A673 (cell line): ENCODE measurements around the gene SSC5D. TPM values are rescaled to one million over a fixed set of nuclear protein-coding genes. Genes with fewer than 3 reads are reported as not detected.

ENCODE experiments used
- BruUV-seq: library from RNA; stranded (reverse); fragments of 400-500 nt; replicated peaks from 2 replicates; lab custom pipeline; 2021; lab: Mats Ljungman, UMichigan
- CTCF ChIA-PET: fragments of 300-600 bp; sonication (Branson Sonifier 250); formaldehyde crosslinking; loops from one replicate; lab custom pipeline; 2022; ENCODE audit warnings: antibody characterized with exemption; lab: Charles Lee
- POLR2A ChIA-PET: fragments of 300-600 bp; sonication (Branson Sonifier 250); formaldehyde crosslinking; loops from one replicate; lab custom pipeline; 2022; ENCODE audit warnings: antibody characterized with exemption; ENCODE audit not compliant: low non-redundant PET; lab: Charles Lee
- DNase-seq: peaks from one replicate; pipeline ENCODE4 v3.0.0-alpha.2; 2015; ENCODE audit warnings: low spot score
- H3K27ac ChIP-seq: fragments of 200-600 bp; sonication (generic); 2 replicates; pipeline ENCODE4 v1.5.1; 2016; ENCODE audit warnings: mixed run types, low read depth, mild to moderate bottlenecking, mixed read lengths, antibody characterized with exemption, low read length; ENCODE audit not compliant: poor library complexity, severe bottlenecking
- H3K27me3 ChIP-seq: fragments of 200-600 bp; sonication (generic); replicated peaks from 2 replicates; pipeline ENCODE4 v1.6.1; 2017; ENCODE audit warnings: mixed run types, low read depth, mild to moderate bottlenecking, mixed read lengths, antibody characterized with exemption, low read length; ENCODE audit not compliant: insufficient read depth, poor library complexity
- H3K36me3 ChIP-seq: fragments of 200-600 bp; sonication (generic); 2 replicates; pipeline ENCODE4 v1.6.1; 2016; ENCODE audit warnings: mixed run types, mild to moderate bottlenecking, mixed read lengths, antibody characterized with exemption, low read length; ENCODE audit not compliant: insufficient read depth, poor library complexity, severe bottlenecking
- H3K4me1 ChIP-seq: fragments of 200-600 bp; sonication (generic); 2 replicates; pipeline ENCODE4 v1.6.1; 2017; ENCODE audit warnings: mixed run types, mild to moderate bottlenecking, mixed read lengths, antibody characterized with exemption, low read length; ENCODE audit not compliant: insufficient read depth, poor library complexity, severe bottlenecking
- H3K4me3 ChIP-seq: fragments of 200-600 bp; sonication (generic); 2 replicates; pipeline ENCODE4 v1.5.1; 2016; ENCODE audit warnings: low read depth, mixed run types, mild to moderate bottlenecking, mixed read lengths, low read length; ENCODE audit not compliant: poor library complexity, severe bottlenecking
- H3K9me3 ChIP-seq: fragments of 200-600 bp; sonication (generic); 2 replicates; pipeline ENCODE4 v1.6.1; 2016; ENCODE audit warnings: mixed run types, low read depth, mild to moderate bottlenecking, mixed read lengths, antibody characterized with exemption, low read length; ENCODE audit not compliant: poor library complexity, severe bottlenecking
- CTCF ChIP-seq: fragments of 300-800, 200-600 bp; sonication (generic); conservative IDR thresholded peaks from 2 replicates; pipeline ENCODE4 v1.5.1; 2017; ENCODE audit warnings: low read depth, mild to moderate bottlenecking, antibody characterized with exemption, low read length, moderate library complexity, mixed read lengths
- EZH2 ChIP-seq: fragments of 200-600 bp; sonication (generic); IDR thresholded peaks from 2 replicates; pipeline ENCODE4 v1.6.1; 2017; ENCODE audit warnings: borderline replicate concordance, low read depth, mild to moderate bottlenecking, mixed read lengths, antibody characterized with exemption, low read length; ENCODE audit not compliant: poor library complexity, severe bottlenecking
- intact Hi-C: fragments of 100-400 bp; cut with micrococcal nuclease; formaldehyde crosslinking; loops from one replicate; pipeline ENCODE4 v1.10.0; 2022; ENCODE audit not compliant: unreplicated experiment
- total RNA-seq: library from RNA; stranded (reverse); gene quantifications from 2 replicates; pipeline ENCODE4 v1.2.3, GENCODE V29; 2021

The SSC5D gene
- total RNA-seq, 1 experiment from 2014 or later, result 1.4 TPM

GRCh38 chr19:55552206-55552605 is 64.0 kb downstream of the SSC5D start:
- no peak overlapping the region for H3K4me3 ChIP-seq
- TF ChIP-seq EZH2 (no peak), CTCF (no peak)
- H3K27me3 ChIP-seq, result no peaks in the 10 kb centered on the region
- no peaks in the 10 kb centered on the region for H3K9me3 ChIP-seq
- intact Hi-C loops, result no loop called here
- BruUV-seq, result no TSS peak
- DNase-seq, result no peak
- H3K4me1 ChIP-seq, result no peaks in the 10 kb centered on the region
- no peak overlapping the region for H3K27ac ChIP-seq
- ChIA-PET POLR2A (no interaction called here), CTCF (no interaction called here)
- no peaks in the 10 kb centered on the region for H3K36me3 ChIP-seq

- no TSS peak for BruUV-seq
- DNase-seq, result peak; percentile 17
- TF ChIP-seq EZH2, result no peak
- no peak for TF ChIP-seq CTCF
- ChIA-PET POLR2A (no interaction called here), CTCF (no interaction called here)
- Histone ChIP-seq H3K27me3 (no peaks in the 10 kb centered on the region), H3K4me1 (no peaks in the 10 kb centered on the region), H3K27ac (no peak overlapping the region), H3K9me3 (no peaks in the 10 kb centered on the region), H3K36me3 (no peaks in the 10 kb centered on the region), H3K4me3 (no peak overlapping the region)
- intact Hi-C loops, result no loop called here
Measured at GRCh38 chr19:55552620-55553019, 64.4 kb downstream of the SSC5D start.

- DNase-seq, result no peak
- ChIA-PET POLR2A (no interaction called here), CTCF (no interaction called here)
- no peaks in the 10 kb centered on the region for H3K4me1 ChIP-seq
- no TSS peak for BruUV-seq
- H3K27ac ChIP-seq, result no peak overlapping the region
- no peak for TF ChIP-seq CTCF
- H3K27me3 ChIP-seq, result no peaks in the 10 kb centered on the region
- H3K36me3 ChIP-seq, result no peaks in the 10 kb centered on the region
- intact Hi-C loops, result no loop called here
- no peaks in the 10 kb centered on the region for H3K9me3 ChIP-seq
- H3K4me3 ChIP-seq, result no peak overlapping the region
Measured at GRCh38 chr19:55553217-55554182, 65.3 kb downstream of the SSC5D start.
